SK-N-SH (cell line): ENCODE measurements around the gene ZNF19.

Experiments used
- CTCF ChIP-seq: fragments of 200-600 bp; sonication (generic); IDR thresholded peaks from 2 replicates; pipeline ENCODE4 v1.6.1; 2017; ENCODE audit warnings: antibody characterized with exemption, mild to moderate bottlenecking, moderate library complexity
- EP300 ChIP-seq, 2 experiments: IDR thresholded peaks; 2 replicates each; pipeline versions ENCODE4 v1.4.0 to v1.6.1; 2012; ENCODE audit warnings: borderline replicate concordance in 1 of 2, low read depth in 1 of 2, low read length in 1 of 2
- IRF3 ChIP-seq: fragments of 150-350 bp; IDR thresholded peaks from 2 replicates; pipeline ENCODE4 v1.6.1; 2016; ENCODE audit warnings: mild to moderate bottlenecking, low read depth, low read length
- POLR2AphosphoS5 ChIP-seq: IDR thresholded peaks from 2 replicates; pipeline ENCODE4 v1.6.1; 2012; ENCODE audit warnings: low read depth, low read length
- ZBTB33 ChIP-seq: IDR thresholded peaks from 2 replicates; pipeline ENCODE4 v1.4.0; 2012; ENCODE audit warnings: low read depth, borderline replicate concordance

GRCh38 chr16:71431991-71432390 lies 57.1 kb downstream of the ZNF19 start:
- TF ChIP-seq CTCF: no peak
- no peak for TF ChIP-seq EP300 (IDR thresholded peaks at IDR 0.05; ENCODE audit: borderline replicate concordance in 1 of 2, low read depth in 1 of 2, low read length in 1 of 2)
- TF ChIP-seq IRF3: no peak
- no peak for TF ChIP-seq POLR2AphosphoS5
- no peak for TF ChIP-seq ZBTB33
